Endothelial cell of umbilical vein (primary cell): ENCODE data around the gene KCNK2. TPM values are rescaled to one million over a fixed set of nuclear protein-coding genes. Genes with fewer than 3 reads are reported as not detected.

ENCODE experiments used
- BruUV-seq: library from RNA; stranded (reverse); fragments of 400-500 nt; replicated peaks from 2 replicates; lab custom pipeline; 2021; lab: Mats Ljungman, UMichigan
- CTCF ChIA-PET: fragments of 300-600, 350-600 bp; sonication (Branson Sonifier 250); formaldehyde crosslinking; loops from one replicate; lab custom pipeline; 2021; ENCODE audit warnings: antibody characterized with exemption, inconsistent platforms; lab: Charles Lee
- POLR2A ChIA-PET: fragments of 300-600, 350-600 bp; sonication (Branson Sonifier 250); formaldehyde crosslinking; loops from one replicate; lab custom pipeline; 2021; ENCODE audit warnings: antibody characterized with exemption, inconsistent platforms; lab: Charles Lee
- DNase-seq: peaks from one replicate; pipeline ENCODE4 v3.0.0-alpha.2; 2011; ENCODE audit warnings: low read depth, low spot score
- FAIRE-seq: peaks from 2 replicates; lab custom pipeline; 2011; peaks lifted over from hg19 to GRCh38; lab: Jason Lieb, UNC
- H2AFZ ChIP-seq: 2 replicates; pipeline ENCODE4 v1.6.0; 2012; ENCODE audit warnings: low read depth, low read length, control low read depth, inconsistent platforms
- H3K27ac ChIP-seq: 2 replicates; pipeline ENCODE4 v1.5.1; 2011; ENCODE audit warnings: low read depth, mild to moderate bottlenecking, control low read depth, low read length, moderate library complexity; ENCODE audit not compliant: insufficient read depth
- H3K27me3 ChIP-seq, 2 experiments: 2 replicates each; pipeline versions ENCODE4 v1.6.0 to v1.6.1; 2011; ENCODE audit warnings: low read length in 2 of 2, mixed read lengths in 1 of 2; ENCODE audit not compliant: control insufficient read depth in 2 of 2, insufficient read depth in 2 of 2
- H3K36me3 ChIP-seq, 2 experiments: 2 replicates in 1 of 2; 3 replicates in 1 of 2; pipeline ENCODE4 v1.5.1; 2011; ENCODE audit warnings: low read length in 2 of 2, mild to moderate bottlenecking in 1 of 2, moderate library complexity in 1 of 2; ENCODE audit not compliant: control insufficient read depth in 2 of 2, insufficient read depth in 2 of 2; ENCODE audit errors: extremely low read depth in 1 of 2
- H3K4me1 ChIP-seq: 3 replicates; pipeline ENCODE4 v1.5.1; 2011; ENCODE audit warnings: mild to moderate bottlenecking, low read length; ENCODE audit not compliant: control insufficient read depth, insufficient read depth; ENCODE audit errors: extremely low read depth
- H3K4me2 ChIP-seq: 2 replicates; pipeline ENCODE4 v1.6.1; 2011; ENCODE audit warnings: low read length, control low read depth, mixed read lengths; ENCODE audit not compliant: insufficient read depth
- H3K4me3 ChIP-seq, 3 experiments: fragments of 200-600 bp in 1 of 3; sonication (generic), shearing (Covaris generic) in 1 of 3; replicated peaks in 1 of 3; 2 replicates each; pipeline ENCODE4 v1.5.1; 2011 to 2016; ENCODE audit warnings: control low read depth in 3 of 3, low read length in 3 of 3, mild to moderate bottlenecking in 2 of 3, inconsistent platforms in 1 of 3, low read depth in 1 of 3, moderate library complexity in 1 of 3; ENCODE audit not compliant: insufficient read depth in 1 of 3
- H3K79me2 ChIP-seq: 2 replicates; pipeline ENCODE4 v1.6.0; 2012; ENCODE audit warnings: low read length, inconsistent platforms; ENCODE audit not compliant: control insufficient read depth, insufficient read depth
- H3K9ac ChIP-seq: replicated peaks from 2 replicates; pipeline ENCODE3; 2011; ENCODE audit warnings: low read length, control low read depth; ENCODE audit not compliant: insufficient read depth; ENCODE audit errors: extremely low read depth
- H3K9me1 ChIP-seq: replicated peaks from 3 replicates; pipeline ENCODE4 v1.6.0; 2011; ENCODE audit warnings: mild to moderate bottlenecking, low read length; ENCODE audit not compliant: control insufficient read depth, insufficient read depth; ENCODE audit errors: extremely low read depth
- H3K9me3 ChIP-seq: replicated peaks from 2 replicates; pipeline ENCODE4 v1.5.1; 2012; ENCODE audit warnings: low read length, inconsistent platforms; ENCODE audit not compliant: control insufficient read depth, insufficient read depth
- H4K20me1 ChIP-seq: replicated peaks from 2 replicates; pipeline ENCODE3; 2011; ENCODE audit warnings: mild to moderate bottlenecking, low read length; ENCODE audit not compliant: control insufficient read depth, insufficient read depth; ENCODE audit errors: extremely low read depth
- GATA2 ChIP-seq: IDR thresholded peaks from 2 replicates; pipeline ENCODE4 v1.7.0; 2011; ENCODE audit warnings: low read depth, mild to moderate bottlenecking, moderate library complexity, mixed read lengths, low read length; ENCODE audit not compliant: insufficient read length, insufficient read depth
- MYC ChIP-seq: IDR thresholded peaks from one replicate; pipeline ENCODE4 v1.6.1; 2011; ENCODE audit warnings: mild to moderate bottlenecking, low read depth, low read length
- dilution Hi-C: fragments of 300-500 bp; cut with MboI; formaldehyde crosslinking; loops from one replicate; pipeline ENCODE4 v1.15.0; 2019; ENCODE audit warnings: low sequenced_read_pairs; ENCODE audit not compliant: extremely low pct_ligation_motif_present
- intact Hi-C: fragments of 100-400 bp; cut with micrococcal nuclease; formaldehyde crosslinking; loops from one replicate; pipeline ENCODE4 v1.10.0; 2022
- polyA plus RNA-seq, 4 experiments: library from polyadenylated mRNA; depleted of rRNA in 3 of 4; stranded (reverse) in 3 of 4; unstranded in 1 of 4; fragments of >200 nt; gene quantifications; 2 replicates each; pipeline versions ENCODE4 v1.2.1 to v1.2.3, GENCODE V29; 2011 to 2012; ENCODE audit warnings: missing spikeins in 1 of 4
- total RNA-seq: library from RNA; stranded (reverse); gene quantifications from 2 replicates; pipeline ENCODE4 v1.2.3, GENCODE V29; 2021
- TF ChIP-seq, protein P1 (sequence below), 2 donors: IDR thresholded peaks; 1 replicate in 1 of 2; 2 replicates in 1 of 2; pipeline ENCODE4 v1.5.1; 2011; ENCODE audit warnings: low read length in 2 of 2, mild to moderate bottlenecking in 2 of 2, moderate library complexity in 2 of 2, control low read depth in 1 of 2, inconsistent platforms in 1 of 2, low read depth in 1 of 2; ENCODE audit not compliant: insufficient read depth in 1 of 2; ENCODE audit errors: extremely low read depth in 1 of 2

The KCNK2 gene
- total and polyA plus RNA-seq, 2 donors (not counting 3 experiments of a cell fraction or from before 2014, with no cell fraction given) = 0.08 to 0.46 TPM

DNA sequence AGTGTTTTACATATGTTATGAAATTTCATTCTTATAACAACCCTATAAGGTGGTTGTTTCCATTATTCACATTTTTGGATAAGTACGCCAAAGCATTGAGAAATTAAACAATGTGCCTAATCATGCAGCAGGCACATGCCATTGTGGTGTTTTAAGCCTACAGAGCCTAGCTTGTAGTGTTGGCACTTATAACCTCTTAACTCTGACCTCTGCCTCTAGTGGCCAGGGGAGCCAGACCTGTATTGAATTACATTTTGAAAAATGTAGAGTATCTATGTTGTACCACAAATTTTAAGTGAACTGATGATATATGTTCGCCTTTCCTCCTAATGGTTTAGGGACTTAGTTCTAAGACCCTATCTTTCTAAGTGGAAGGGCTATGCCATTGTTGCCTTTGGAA, 61.0 kb downstream of the KCNK2 start:
- POLR2A ChIA-PET = no interaction called here
- no TSS peak for BruUV-seq

GRCh38 chr1:215146240-215146975, 63.9 kb downstream of the KCNK2 start:
- Histone ChIP-seq H3K36me3 (no peaks in the 10 kb centered on the region), H3K27me3 (no peaks in the 10 kb centered on the region), H3K9me1 (no peaks in the 10 kb centered on the region), H3K4me3 (no peak overlapping the region), H2AFZ (no peak overlapping the region), H3K9me3 (no peaks in the 10 kb centered on the region), H3K79me2 (no peaks in the 10 kb centered on the region), H3K4me2 (no peak overlapping the region), H3K9ac (no peak overlapping the region), H4K20me1 (no peaks in the 10 kb centered on the region), H3K27ac (no peak overlapping the region), H3K4me1 (no peaks in the 10 kb centered on the region)
- TF ChIP-seq, protein P1, sequence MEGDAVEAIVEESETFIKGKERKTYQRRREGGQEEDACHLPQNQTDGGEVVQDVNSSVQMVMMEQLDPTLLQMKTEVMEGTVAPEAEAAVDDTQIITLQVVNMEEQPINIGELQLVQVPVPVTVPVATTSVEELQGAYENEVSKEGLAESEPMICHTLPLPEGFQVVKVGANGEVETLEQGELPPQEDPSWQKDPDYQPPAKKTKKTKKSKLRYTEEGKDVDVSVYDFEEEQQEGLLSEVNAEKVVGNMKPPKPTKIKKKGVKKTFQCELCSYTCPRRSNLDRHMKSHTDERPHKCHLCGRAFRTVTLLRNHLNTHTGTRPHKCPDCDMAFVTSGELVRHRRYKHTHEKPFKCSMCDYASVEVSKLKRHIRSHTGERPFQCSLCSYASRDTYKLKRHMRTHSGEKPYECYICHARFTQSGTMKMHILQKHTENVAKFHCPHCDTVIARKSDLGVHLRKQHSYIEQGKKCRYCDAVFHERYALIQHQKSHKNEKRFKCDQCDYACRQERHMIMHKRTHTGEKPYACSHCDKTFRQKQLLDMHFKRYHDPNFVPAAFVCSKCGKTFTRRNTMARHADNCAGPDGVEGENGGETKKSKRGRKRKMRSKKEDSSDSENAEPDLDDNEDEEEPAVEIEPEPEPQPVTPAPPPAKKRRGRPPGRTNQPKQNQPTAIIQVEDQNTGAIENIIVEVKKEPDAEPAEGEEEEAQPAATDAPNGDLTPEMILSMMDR (IDR thresholded peaks at IDR 0.05; ENCODE audit: extremely low read depth in 1 of 2, insufficient read depth in 1 of 2, low read depth in 1 of 2, low read length in 2 of 2) = peak; percentile 38 to 49
- TF ChIP-seq MYC = no peak
- dilution Hi-C loops = no loop called here
- DNase-seq (peak; percentile 55), FAIRE-seq (peak; percentile 28)
- POLR2A ChIA-PET = no interaction called here
- no TSS peak for BruUV-seq
- CTCF ChIA-PET = interaction anchor here (0.6 to 3.3 kb wide), 23 partner anchors 11 to 518 kb away, joined by 3 to 46 read pairs (median 4); no protein-coding TSS in a partner anchor
- intact Hi-C loops = loop anchor here (1.0 to 2.0 kb wide), 3 partner anchors 337 to 485 kb away; no protein-coding TSS in a partner anchor

More for the DNA sequence above, 61.0 kb downstream of the KCNK2 start:
- no peaks in the 10 kb centered on the region for H3K36me3 ChIP-seq
- FAIRE-seq (no peak), DNase-seq (no peak)
- no peak overlapping the region for H2AFZ ChIP-seq
- no peaks in the 10 kb centered on the region for H4K20me1 ChIP-seq
- H3K9ac ChIP-seq = no peak overlapping the region
- H3K27me3 ChIP-seq = no peaks in the 10 kb centered on the region
- H3K4me3 ChIP-seq = no peak overlapping the region
- intact Hi-C loops (no loop called here), dilution Hi-C loops (no loop called here)
- no peaks in the 10 kb centered on the region for H3K79me2 ChIP-seq
- H3K4me2 ChIP-seq = no peak overlapping the region
- no peaks in the 10 kb centered on the region for H3K4me1 ChIP-seq
- CTCF ChIA-PET = no interaction called here
- no peak for TF ChIP-seq GATA2
- no peaks in the 10 kb centered on the region for H3K9me3 ChIP-seq
- no peak overlapping the region for H3K27ac ChIP-seq
- H3K9me1 ChIP-seq = no peaks in the 10 kb centered on the region
